ENCODE measurements around the gene NT5C.

- no peak for TF ChIP-seq CTCF (conservative IDR thresholded peaks at IDR 0.05; ENCODE audit: low read length)
- TF ChIP-seq EZH2phosphoT487 (IDR thresholded peaks at IDR 0.05; ENCODE audit: borderline replicate concordance, low read depth, low read length) = no peak
These were observed 22.5 kb downstream of the NT5C start for GRCh38 chr17:75109046-75109406.

Measured in OCI-LY7 (cell line).